ENCODE measurements around the gene SDF2L1. TPM values are rescaled to one million over a fixed set of nuclear protein-coding genes. Genes with fewer than 3 reads are reported as not detected.

Gene SDF2L1
- total and polyA plus RNA-seq, 2 donors (not counting 3 experiments of a cell fraction or from before 2014, with no cell fraction given): 66.7 to 79.5 TPM

GRCh38 chr22:21679383-21679782 is 37.3 kb downstream of the SDF2L1 start:
- POLR2A ChIA-PET: no interaction called here
- intact Hi-C loops (cut with micrococcal nuclease) (no loop called here), dilution Hi-C loops (cut with MboI; ENCODE audit: extremely low pct_ligation_motif_present, low sequenced_read_pairs) (no loop called here)
- no peaks in the 10 kb centered on the region for H3K9me3 ChIP-seq (replicated peaks; ENCODE audit: control insufficient read depth, insufficient read depth, low read length)
- H3K27me3 ChIP-seq (ENCODE audit: control insufficient read depth in 2 of 2, insufficient read depth in 2 of 2, low read length in 2 of 2): no peaks in the 10 kb centered on the region
- no peaks in the 10 kb centered on the region for H3K4me1 ChIP-seq (ENCODE audit: control insufficient read depth, extremely low read depth, insufficient read depth, low read length)
- H3K9ac ChIP-seq (replicated peaks; ENCODE audit: extremely low read depth, insufficient read depth, low read length): no peak overlapping the region
- H3K36me3 ChIP-seq (ENCODE audit: control insufficient read depth in 2 of 2, extremely low read depth in 1 of 2, insufficient read depth in 2 of 2, low read length in 2 of 2): peaks cover 6 to 26% of the 10 kb centered on the region in 2 experiments
- CTCF ChIA-PET: no interaction called here
- no peak overlapping the region for H3K4me2 ChIP-seq (ENCODE audit: insufficient read depth, low read length)
- H4K20me1 ChIP-seq (replicated peaks; ENCODE audit: control insufficient read depth, extremely low read depth, insufficient read depth, low read length): no peaks in the 10 kb centered on the region
- no peak for FAIRE-seq
- TF ChIP-seq MAX (IDR thresholded peaks at IDR 0.05; ENCODE audit: insufficient read depth, insufficient read length) (no peak), POLR2AphosphoS5 (IDR thresholded peaks at IDR 0.05; ENCODE audit: insufficient read depth, low read depth, low read length) (no peak), JUN (IDR thresholded peaks at IDR 0.05; ENCODE audit: borderline replicate concordance, insufficient read depth, insufficient read length, low read depth) (no peak), GATA2 (IDR thresholded peaks at IDR 0.05; ENCODE audit: insufficient read depth, insufficient read length, low read depth, low read length) (no peak), CTCF (IDR thresholded peaks at IDR 0.05; ENCODE audit: extremely low read depth in 1 of 2, insufficient read depth in 1 of 2, low read depth in 1 of 2, low read length in 2 of 2) (no peak), EZH2 (IDR thresholded peaks at IDR 0.05; ENCODE audit: borderline replicate concordance, low read depth, low read length, severe bottlenecking) (no peak), MYC (IDR thresholded peaks at IDR 0.05; ENCODE audit: low read depth, low read length) (no peak), FOS (IDR thresholded peaks at IDR 0.05; ENCODE audit: borderline replicate concordance, insufficient read depth, low read length) (no peak), POLR2A (IDR thresholded peaks at IDR 0.05; ENCODE audit: low read depth, low read length) (no peak)
- no peak overlapping the region for H3K4me3 ChIP-seq (replicated peaks in 1 of 3; ENCODE audit: insufficient read depth in 1 of 3, low read depth in 1 of 3, low read length in 3 of 3)
- H3K9me1 ChIP-seq (replicated peaks; ENCODE audit: control insufficient read depth, extremely low read depth, insufficient read depth, low read length): no peaks in the 10 kb centered on the region
- DNase-seq (ENCODE audit: low read depth, low spot score): no peak
- no peak overlapping the region for H3K27ac ChIP-seq (ENCODE audit: insufficient read depth, low read depth, low read length)
- no peak overlapping the region for H2AFZ ChIP-seq (ENCODE audit: low read depth, low read length)
- no TSS peak for BruUV-seq (replicated peaks)
- no peaks in the 10 kb centered on the region for H3K79me2 ChIP-seq (ENCODE audit: control insufficient read depth, insufficient read depth, low read length)
